GM21529 (cell line): ENCODE measurements around the gene LSM12.
"Not testable (repeated sequence)": the region's sequence is repeated elsewhere in the genome, so short reads cannot be mapped to it uniquely, and the experiment has no call there.

ENCODE experiments used
- ATAC-seq: cut with Tn5 transposase; IDR thresholded peaks from one replicate; pipeline ENCODE4 v1.9.1; 2021; ENCODE audit not compliant: unreplicated experiment

Gene LSM12

DNA sequence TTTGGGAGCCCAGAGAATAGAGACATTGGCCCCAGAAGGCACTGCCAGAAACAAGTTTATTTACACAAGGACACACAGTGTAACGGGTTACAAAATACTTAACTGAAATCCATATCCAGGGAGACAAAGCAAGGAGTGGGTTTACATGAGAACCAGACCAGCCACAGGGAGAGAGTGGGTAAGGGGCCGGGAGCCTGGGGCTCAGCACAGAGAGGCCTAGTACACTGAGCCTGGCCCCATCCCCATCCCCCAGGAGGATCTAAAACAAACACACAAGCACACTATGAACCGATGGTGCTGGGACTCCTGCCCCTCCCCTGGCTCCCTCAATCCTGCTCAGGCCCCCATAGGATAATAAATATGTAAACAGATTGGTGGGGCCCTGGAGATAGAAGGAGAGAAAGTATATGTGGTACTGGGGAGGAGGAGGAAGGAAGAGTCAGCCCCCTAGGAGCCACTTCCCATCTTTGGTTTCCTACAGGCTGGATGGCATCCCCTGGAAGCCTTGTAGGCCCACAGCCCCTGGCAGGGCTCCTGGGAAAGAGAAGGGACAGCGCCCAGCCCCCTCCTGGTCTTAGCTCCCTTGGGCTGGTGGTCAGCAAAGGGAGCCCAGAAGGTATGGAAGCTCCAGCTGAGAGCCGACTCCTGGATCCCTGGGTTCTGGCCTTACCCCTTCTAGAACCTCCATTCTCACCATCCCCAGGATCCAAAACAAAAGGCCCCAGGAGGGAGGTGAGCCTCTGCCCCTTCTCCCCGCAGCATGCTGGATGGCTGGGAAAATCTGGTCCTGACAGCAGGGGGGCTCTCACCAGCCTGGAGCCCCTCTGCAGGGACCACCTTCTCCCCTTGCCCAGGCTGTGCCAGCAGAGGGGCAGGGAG, 10.5 kb upstream of the LSM12 start:
- ATAC-seq, result no peak

DNA sequence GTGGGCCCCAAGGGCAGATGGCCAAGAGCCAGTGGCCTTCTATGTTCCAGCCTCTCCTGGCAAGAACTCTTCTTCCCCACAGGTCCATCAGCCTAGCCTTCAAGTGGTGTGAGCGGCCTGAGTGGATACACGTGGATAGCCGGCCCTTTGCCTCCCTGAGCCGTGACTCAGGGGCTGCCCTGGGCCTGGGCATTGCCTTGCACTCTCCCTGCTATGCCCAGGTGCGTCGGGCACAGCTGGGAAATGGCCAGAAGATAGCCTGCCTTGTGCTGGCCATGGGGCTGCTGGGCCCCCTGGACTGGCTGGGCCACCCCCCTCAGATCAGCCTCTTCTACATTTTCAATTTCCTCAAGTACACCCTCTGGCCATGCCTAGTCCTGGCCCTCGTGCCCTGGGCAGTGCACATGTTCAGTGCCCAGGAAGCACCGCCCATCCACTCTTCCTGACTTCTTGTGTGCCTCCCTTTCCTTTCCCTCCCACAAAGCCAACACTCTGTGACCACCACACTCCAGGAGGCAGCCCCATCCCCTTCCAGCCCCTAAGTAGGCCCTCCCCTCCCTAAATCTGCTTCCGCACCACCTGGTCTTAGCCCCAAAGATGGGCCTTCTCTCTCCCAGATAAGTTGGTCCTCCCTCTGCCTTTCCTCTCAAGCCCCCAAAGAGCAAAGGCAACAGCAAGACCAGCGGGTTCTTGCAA, 9.3 kb upstream of the LSM12 start:
- ATAC-seq, result no peak

DNA sequence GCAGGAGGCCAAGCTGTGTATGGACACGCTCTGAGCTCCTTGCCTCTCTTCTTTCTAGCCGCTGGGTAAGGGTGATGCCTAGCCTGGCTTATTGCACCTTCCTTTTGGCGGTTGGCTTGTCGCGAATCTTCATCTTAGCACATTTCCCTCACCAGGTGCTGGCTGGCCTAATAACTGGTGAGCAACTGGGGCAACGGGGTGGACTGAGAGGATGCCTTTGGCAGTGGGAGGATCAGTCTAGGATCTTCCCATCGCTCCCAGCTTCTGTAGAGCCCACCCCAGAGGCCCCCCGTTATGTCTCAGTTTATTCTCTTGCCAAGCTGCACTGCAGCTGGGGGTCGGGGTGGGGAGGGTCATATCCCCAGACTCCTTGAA, 8.4 kb upstream of the LSM12 start:
- ATAC-seq, result no peak

- no peak for ATAC-seq
Observed at GRCh38 chr17:44074231-44074910, 7.9 kb upstream of the LSM12 start.

- no peak for ATAC-seq
Observed at GRCh38 chr17:44071772-44072171, 5.3 kb upstream of the LSM12 start.

DNA sequence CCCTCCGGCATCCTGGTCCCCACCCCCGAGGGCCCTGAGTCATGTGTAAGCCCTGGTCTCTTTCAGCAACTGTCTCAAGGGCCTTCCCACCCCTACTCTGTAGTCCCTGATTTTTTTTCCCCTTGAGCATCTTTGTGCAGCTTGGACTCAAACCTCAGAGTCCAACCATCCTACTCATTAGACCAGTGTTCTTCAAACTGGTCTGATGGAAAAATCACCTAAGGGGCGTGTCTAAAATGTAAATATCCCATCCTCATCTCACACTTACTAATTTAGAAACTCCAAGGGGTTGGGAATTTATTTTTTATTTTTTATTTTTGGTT, 4.7 kb upstream of the LSM12 start:
- ATAC-seq, result no peak

DNA sequence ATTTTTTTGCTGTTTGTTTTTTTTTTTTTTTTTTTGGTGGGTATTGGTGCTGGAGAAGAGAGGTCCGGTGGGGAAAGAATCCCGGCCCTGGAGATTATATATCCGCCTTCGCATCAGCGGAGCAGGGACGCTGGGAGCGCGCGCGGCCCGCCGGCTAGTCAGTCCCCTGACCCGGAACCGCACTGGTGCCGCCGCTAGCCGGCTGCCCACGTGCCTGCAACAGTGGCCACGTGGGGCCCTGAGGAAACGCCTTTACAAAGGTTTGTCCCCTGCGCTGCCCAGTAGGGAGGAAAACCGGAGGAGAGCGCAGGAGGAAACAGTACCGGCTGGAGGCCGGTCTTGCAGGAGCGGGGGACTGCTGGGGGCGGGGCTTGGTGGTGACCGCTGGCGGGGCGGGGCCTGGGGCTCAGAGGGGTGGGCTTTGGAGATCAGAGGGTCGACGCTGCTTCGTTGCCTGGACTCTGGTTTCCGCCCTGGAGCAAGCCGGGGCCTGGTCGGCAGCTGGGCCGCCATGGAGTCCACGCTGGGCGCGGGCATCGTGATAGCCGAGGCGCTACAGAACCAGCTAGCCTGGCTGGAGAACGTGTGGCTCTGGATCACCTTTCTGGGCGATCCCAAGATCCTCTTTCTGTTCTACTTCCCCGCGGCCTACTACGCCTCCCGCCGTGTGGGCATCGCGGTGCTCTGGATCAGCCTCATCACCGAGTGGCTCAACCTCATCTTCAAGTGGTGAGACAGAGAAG, 4.2 kb upstream of the LSM12 start, which contains the start of gene G6PC3:
TSS of gene G6PC3 (plus strand) at position 281 of the 743 bp plus-strand sequence. CDS start at position 512, 231 bp downstream.
- ATAC-seq, result peak; percentile 66

GRCh38 chr17:44069974-44070454, 3.5 kb upstream of the LSM12 start:
- peak; percentile 10 for ATAC-seq

DNA sequence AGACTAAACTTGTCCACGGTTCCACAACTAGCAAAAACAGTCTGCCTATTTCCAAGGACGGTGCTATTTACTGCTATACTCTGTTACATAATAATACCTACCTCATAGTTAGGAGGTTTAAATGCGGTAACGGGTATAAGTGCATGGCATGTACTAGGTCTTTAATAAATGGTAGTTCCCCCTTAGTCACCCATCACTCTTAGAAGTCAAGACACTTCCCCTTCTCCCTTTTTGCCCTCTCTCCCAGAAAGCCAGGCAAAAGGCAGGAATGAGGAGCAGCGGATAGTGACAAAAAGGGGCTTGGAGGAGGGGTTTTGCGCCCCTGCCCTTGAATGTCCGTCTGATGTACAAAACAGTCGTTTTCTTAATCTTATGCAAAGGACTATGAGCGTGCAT, 1.1 kb upstream of the LSM12 start:
- ATAC-seq, result no peak

- no peak for ATAC-seq
Observed at GRCh38 chr17:44065668-44066203, 735 bp downstream of the LSM12 start.

GRCh38 chr17:44063704-44064639, 2.5 kb downstream of the LSM12 start:
- no peak for ATAC-seq

DNA sequence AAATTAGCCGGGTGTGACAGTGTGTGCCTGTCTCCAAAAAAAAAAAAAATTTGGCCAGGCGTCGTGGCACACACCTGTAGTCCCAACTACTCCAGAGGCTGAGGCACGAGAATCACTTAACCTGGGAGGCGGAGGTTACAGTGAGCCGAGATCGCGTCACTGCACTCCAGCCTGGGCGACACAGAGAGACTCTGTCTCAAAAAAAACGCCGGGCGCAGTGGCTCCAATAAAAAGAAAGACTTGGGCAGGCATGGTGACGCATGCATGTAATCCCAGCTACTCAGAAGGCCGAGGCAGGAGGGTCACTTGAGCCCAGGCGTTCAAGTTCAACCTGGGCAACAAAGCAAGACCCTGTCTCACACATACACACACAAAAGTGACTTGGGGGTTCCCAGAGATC, 3.6 kb downstream of the LSM12 start:
- no peak for ATAC-seq

DNA sequence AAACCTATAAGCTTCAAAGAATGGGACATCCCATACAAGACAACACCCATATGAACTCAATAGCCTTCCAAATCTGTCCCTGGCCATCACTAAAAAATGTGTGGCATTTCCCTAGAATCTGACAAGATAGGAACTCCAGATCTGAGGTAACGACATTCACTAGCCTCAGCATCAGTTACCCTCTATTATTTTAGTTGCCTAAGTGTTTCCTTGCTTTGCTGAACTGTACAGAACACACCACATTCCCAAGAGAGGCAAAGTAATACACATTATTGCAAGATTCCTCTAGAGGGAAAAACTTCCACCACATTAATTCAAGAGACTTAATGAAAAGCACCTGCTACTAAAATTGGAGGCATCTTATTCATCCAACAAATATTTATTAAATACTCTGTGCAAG, 5.0 kb downstream of the LSM12 start:
- ATAC-seq, result no peak

DNA sequence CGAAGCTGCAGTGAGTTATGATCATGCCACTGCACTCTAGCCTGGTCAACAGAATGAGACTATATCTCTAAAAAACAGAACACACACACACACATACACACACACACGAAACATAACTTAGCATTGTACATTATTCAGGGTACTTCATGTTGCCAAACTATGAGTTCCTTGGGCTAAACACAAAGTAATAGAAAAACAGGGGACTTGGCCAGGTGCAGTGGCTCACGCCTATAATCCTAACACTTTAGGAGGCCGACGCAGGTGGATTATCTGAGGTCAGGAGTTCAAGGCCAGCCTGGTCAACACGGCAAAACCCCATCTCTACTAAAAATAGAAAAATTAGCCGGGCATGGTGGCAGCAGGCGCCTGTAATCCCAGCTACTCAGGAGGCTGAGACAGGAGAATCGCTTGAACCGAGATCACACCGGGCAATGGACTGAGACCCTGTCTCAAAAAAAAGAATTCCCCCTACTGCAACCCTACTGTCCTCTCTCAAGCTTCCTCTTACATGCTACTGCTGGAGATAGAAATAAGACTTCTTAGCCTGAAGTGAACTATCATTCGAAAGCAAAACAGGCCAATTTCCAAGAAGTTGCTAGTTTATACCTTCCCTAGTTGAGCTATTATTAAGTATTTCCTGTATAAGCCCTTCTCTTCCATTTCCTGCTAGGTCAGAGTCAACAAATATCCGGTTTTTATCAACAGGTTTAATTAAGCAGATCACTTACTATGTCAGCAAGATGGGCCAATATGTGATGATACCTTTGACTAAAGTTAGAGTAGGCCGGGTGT, 7.2 kb downstream of the LSM12 start:
- no peak for ATAC-seq

DNA sequence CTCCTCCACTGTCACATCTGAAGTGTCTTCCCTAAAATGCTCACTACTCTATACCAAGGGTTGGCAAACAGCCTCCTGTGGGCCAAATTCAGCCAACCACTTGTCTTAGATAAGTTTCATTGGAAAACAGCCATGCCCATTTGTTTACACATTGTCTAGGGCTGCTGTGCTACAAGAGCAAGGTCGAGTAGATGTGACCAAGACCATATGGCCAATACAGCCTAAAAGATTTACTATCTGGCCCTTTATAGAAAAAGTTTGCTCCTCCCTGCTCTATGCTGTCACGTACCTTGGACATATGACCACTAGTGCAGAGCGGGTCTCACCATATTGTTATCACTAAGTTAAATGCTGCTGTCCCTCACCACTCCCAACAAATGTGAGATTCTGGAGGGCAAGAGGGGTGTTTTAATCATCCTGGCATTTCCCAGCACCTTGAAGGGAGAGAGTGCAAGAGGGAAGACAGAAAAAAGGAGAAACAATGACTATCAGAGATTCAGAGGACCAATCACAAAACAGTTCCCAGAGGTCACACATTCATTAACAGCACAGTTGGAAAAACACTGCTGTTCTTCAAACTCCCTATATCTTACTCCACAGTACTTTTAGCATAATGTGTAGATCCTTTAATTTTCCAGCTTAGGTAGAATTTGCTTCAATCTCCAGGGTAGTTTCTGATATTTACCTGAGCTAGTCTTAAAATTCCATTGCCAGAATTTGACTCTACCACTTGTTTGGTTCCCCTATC, 13.2 kb downstream of the LSM12 start:
- no peak for ATAC-seq

GRCh38 chr17:44049294-44050060, 17.0 kb downstream of the LSM12 start:
- no peak for ATAC-seq

DNA sequence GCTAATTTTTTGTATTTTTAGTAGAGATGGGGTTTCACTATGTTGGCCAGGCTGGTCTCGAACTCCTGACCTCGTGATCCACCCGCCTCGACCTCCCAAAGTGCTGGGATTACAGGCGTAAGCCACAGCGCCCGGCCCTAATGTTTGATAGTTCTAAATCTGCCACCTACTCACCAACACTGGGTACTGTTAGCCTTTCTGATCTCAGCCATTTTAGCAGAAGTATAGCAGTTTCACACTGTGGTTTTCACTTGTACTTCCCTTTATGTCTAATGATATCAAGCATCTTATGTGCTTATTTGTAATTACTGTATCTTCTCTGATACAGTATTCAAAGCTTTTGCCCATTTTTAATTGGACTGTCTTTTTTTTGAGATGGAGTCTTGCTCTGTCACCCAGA, 19.6 kb downstream of the LSM12 start:
- not testable (repeated sequence) for ATAC-seq
